Measurements from ENCODE around the gene LAMA2.

Gene LAMA2

GRCh38 chr6:128882991-128883611, at the start of gene LAMA2:
LAMA2 (plus strand) TSS chr6:128883138; CDS start chr6:128883246, 108 bp downstream.
- no peak for DNase-seq

GRCh38 chr6:128836761-128837160, 46.2 kb upstream of the LAMA2 start:
- no peak for DNase-seq

- DNase-seq, result no peak
These were observed 41.4 kb upstream of the LAMA2 start for GRCh38 chr6:128841518-128841917.

GRCh38 chr6:128844598-128844997, 38.3 kb upstream of the LAMA2 start:
- no peak for DNase-seq

- DNase-seq, result no peak
These were observed 35.3 kb upstream of the LAMA2 start for GRCh38 chr6:128847431-128848210.

- no peak for DNase-seq
These were observed 34.6 kb upstream of the LAMA2 start for GRCh38 chr6:128848212-128848935.

- DNase-seq, result no peak
These were observed 27.3 kb upstream of the LAMA2 start for GRCh38 chr6:128855581-128856085.

GRCh38 chr6:128857806-128858205, 25.1 kb upstream of the LAMA2 start:
- no peak for DNase-seq

- DNase-seq, result no peak
These were observed 22.2 kb upstream of the LAMA2 start for GRCh38 chr6:128860782-128861181.

GRCh38 chr6:128863983-128864382, 19.0 kb upstream of the LAMA2 start:
- no peak for DNase-seq

- DNase-seq, result no peak
These were observed 12.2 kb upstream of the LAMA2 start for GRCh38 chr6:128870746-128871145.

GRCh38 chr6:128874863-128875262, 8.1 kb upstream of the LAMA2 start:
- DNase-seq, result no peak

- DNase-seq, result no peak
These were observed 378 bp upstream of the LAMA2 start for GRCh38 chr6:128882560-128882959.

- DNase-seq, result no peak
These were observed 968 bp downstream of the LAMA2 start for GRCh38 chr6:128883906-128884305.

GRCh38 chr6:128885381-128885780, 2.4 kb downstream of the LAMA2 start:
- DNase-seq, result no peak

- DNase-seq, result no peak
These were observed 3.8 kb downstream of the LAMA2 start for GRCh38 chr6:128886706-128887105.

- DNase-seq, result no peak
These were observed 5.7 kb downstream of the LAMA2 start for GRCh38 chr6:128888444-128889175.

- DNase-seq, result no peak
These were observed 6.9 kb downstream of the LAMA2 start for GRCh38 chr6:128889870-128890269.

GRCh38 chr6:128892079-128892478, 9.1 kb downstream of the LAMA2 start:
- no peak for DNase-seq

GRCh38 chr6:128899341-128900050, 16.6 kb downstream of the LAMA2 start:
- no peak for DNase-seq

- DNase-seq, result no peak
These were observed 20.8 kb downstream of the LAMA2 start for GRCh38 chr6:128903715-128904114.

GRCh38 chr6:128914051-128914450, 31.1 kb downstream of the LAMA2 start:
- no peak for DNase-seq

Data from NCI-H1048 (cell line).